Endothelial cell (in vitro differentiated cells): Measurements from ENCODE around the gene ZNF786. TPM values are rescaled to one million over a fixed set of nuclear protein-coding genes. Genes with fewer than 3 reads are reported as not detected.

Experiments used
- DNase-seq: peaks from one replicate; pipeline ENCODE4 v3.0.0; 2021; ENCODE audit warnings: low spot score
- H3K27ac Mint-ChIP-seq: one replicate; pipeline ENCODE4 v1.8.0; 2021; ENCODE audit warnings: mixed read lengths, inconsistent platforms; ENCODE audit not compliant: unreplicated experiment
- H3K27me3 Mint-ChIP-seq: one replicate; pipeline ENCODE4 v1.8.0; 2021; ENCODE audit warnings: mild to moderate bottlenecking, moderate library complexity, mixed read lengths, inconsistent platforms; ENCODE audit not compliant: unreplicated experiment
- H3K36me3 Mint-ChIP-seq: one replicate; pipeline ENCODE4 v1.8.0; 2021; ENCODE audit warnings: mild to moderate bottlenecking, low read depth, mixed read lengths, inconsistent platforms; ENCODE audit not compliant: unreplicated experiment
- H3K4me1 Mint-ChIP-seq: one replicate; pipeline ENCODE4 v1.8.0; 2021; ENCODE audit warnings: mild to moderate bottlenecking, mixed read lengths, inconsistent platforms; ENCODE audit not compliant: unreplicated experiment
- H3K4me3 Mint-ChIP-seq: one replicate; pipeline ENCODE4 v1.8.0; 2021; ENCODE audit warnings: mild to moderate bottlenecking, mixed read lengths, inconsistent platforms; ENCODE audit not compliant: unreplicated experiment
- H3K9me3 Mint-ChIP-seq: one replicate; pipeline ENCODE4 v1.8.0; 2021; ENCODE audit warnings: mixed read lengths, inconsistent platforms; ENCODE audit not compliant: unreplicated experiment
- total RNA-seq: library from RNA; stranded (reverse); fragmentation: NEBNext Ultra II Directional; extraction: Animal tissue kit (Norgen Biotek cat#: 25700); gene quantifications from one replicate; pipeline ENCODE4 v1.2.1, GENCODE V29; 2021; ENCODE audit not compliant: unreplicated experiment
- TF ChIP-seq, protein P1 (sequence below): fragments of 200-600 bp; sonication (generic); IDR thresholded peaks from one replicate; pipeline ENCODE4 v1.5.0; 2021; ENCODE audit warnings: antibody characterized with exemption; ENCODE audit not compliant: unreplicated experiment

Gene ZNF786
- total RNA-seq, 1 donor from 2014 or later: 19.0 TPM

DNA sequence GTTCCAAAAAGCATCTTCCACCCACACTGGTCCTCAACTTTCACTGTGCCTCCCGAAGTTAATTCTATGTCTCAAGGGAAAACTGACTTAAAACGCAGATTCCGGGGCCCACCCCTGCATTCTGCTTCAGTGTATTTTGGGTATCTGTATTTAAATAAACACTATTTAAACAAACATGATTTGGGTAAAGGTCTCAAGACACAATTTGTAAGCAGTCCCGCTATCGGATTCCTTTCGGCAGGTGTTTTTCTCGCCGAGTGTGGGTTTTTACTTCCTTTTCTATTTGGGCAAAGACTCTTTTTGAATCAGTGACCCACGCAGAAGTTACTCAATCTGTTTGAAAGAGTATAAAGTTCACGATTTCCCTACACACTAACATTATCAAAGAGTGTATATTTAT, 63.5 kb downstream of the ZNF786 start:
- Mint-ChIP-seq H3K27ac (peak overlapping the region; percentile 42), H3K36me3 (peaks cover 8% of the 10 kb centered on the region), H3K27me3 (peaks cover 12% of the 10 kb centered on the region), H3K4me1 (peaks cover 49% of the 10 kb centered on the region), H3K4me3 (peak overlapping the region; percentile 97), H3K9me3 (no peaks in the 10 kb centered on the region)
- DNase-seq: no peak
- TF ChIP-seq, protein P1, sequence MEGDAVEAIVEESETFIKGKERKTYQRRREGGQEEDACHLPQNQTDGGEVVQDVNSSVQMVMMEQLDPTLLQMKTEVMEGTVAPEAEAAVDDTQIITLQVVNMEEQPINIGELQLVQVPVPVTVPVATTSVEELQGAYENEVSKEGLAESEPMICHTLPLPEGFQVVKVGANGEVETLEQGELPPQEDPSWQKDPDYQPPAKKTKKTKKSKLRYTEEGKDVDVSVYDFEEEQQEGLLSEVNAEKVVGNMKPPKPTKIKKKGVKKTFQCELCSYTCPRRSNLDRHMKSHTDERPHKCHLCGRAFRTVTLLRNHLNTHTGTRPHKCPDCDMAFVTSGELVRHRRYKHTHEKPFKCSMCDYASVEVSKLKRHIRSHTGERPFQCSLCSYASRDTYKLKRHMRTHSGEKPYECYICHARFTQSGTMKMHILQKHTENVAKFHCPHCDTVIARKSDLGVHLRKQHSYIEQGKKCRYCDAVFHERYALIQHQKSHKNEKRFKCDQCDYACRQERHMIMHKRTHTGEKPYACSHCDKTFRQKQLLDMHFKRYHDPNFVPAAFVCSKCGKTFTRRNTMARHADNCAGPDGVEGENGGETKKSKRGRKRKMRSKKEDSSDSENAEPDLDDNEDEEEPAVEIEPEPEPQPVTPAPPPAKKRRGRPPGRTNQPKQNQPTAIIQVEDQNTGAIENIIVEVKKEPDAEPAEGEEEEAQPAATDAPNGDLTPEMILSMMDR: no peak

DNA sequence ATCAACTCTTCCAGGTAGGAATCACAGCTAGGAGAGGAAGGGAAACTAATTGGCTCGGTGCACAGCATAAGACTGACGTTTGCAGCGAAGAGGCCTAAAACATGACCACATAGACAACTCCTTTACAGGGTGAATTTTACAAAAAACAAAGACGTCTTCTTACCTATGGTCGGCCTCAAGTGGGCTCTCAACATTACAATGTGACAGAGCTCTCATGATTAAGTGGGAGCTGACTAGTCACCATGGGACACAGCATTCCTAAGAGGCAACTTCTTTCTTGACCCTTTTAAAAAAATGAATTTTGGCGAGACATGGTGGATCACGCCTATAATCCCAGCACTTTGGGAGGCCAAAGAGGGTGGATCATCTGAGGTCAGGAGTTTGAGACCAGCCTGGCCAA, 66.9 kb downstream of the ZNF786 start:
- Mint-ChIP-seq H3K9me3 (no peaks in the 10 kb centered on the region), H3K27me3 (peaks cover 7% of the 10 kb centered on the region), H3K27ac (peak overlapping the region; percentile 70), H3K36me3 (peaks cover 16% of the 10 kb centered on the region), H3K4me3 (peak overlapping the region; percentile 58), H3K4me1 (peaks cover 48% of the 10 kb centered on the region)
- no peak for DNase-seq
- TF ChIP-seq, protein P1: no peak

DNA sequence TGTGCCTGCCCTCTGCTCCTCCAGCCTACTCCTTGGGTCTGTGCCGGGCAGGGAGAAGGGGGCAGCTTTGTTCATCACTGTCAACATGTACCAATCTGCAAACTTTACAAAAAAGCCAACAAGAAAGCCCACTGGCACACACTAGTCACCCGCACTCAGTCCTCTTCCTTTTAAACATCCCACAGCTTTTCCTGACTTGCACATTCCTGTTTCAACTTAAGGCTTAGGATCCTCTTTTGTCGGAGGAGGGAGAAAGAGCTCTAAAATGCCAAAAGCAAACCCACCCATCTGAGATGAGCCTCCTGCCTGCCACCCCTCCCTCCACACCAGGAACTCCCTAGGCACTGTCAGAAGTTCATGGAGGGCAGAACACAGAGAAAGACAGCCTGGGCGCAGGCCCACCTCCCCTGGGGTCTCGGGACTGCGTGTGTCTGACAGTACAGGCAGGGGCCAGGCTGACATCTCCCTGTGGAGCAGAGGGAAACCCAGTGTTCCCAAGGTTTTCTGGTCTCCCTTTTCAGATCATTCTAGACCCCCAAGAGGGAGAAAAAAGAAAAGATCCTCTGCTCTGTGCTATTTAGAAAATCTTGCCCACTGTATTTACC, 67.7 kb downstream of the ZNF786 start:
- peak overlapping the region; percentile 58 for H3K4me3 Mint-ChIP-seq
- no peaks in the 10 kb centered on the region for H3K9me3 Mint-ChIP-seq
- TF ChIP-seq, protein P1: no peak
- H3K27ac Mint-ChIP-seq: peak overlapping the region; percentile 70
- H3K4me1 Mint-ChIP-seq: peaks cover 47% of the 10 kb centered on the region
- peaks cover 16% of the 10 kb centered on the region for H3K36me3 Mint-ChIP-seq
- no peak for DNase-seq
- peaks cover 7% of the 10 kb centered on the region for H3K27me3 Mint-ChIP-seq

DNA sequence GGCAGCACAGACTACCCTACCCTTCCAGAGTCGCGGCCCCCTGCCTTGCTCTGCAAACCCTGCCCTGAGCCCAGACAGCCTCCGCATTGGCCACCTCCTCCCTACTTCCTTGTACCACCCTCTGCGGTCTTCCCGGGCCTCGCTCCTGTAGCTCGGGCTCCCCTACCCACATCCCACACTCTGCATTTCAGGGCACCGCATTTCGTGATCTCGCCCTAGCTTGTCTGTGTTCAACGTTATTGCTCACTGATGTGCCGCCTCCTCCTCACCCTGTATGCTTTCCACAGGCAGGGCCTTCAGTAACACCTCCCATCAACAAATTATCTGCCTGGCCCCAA, 68.8 kb downstream of the ZNF786 start:
- Mint-ChIP-seq H3K27ac (peak overlapping the region; percentile 19), H3K27me3 (peaks cover 4% of the 10 kb centered on the region), H3K36me3 (peaks cover 16% of the 10 kb centered on the region), H3K4me3 (no peak overlapping the region), H3K9me3 (no peaks in the 10 kb centered on the region), H3K4me1 (peaks cover 35% of the 10 kb centered on the region)
- TF ChIP-seq, protein P1: no peak
- no peak for DNase-seq

DNA sequence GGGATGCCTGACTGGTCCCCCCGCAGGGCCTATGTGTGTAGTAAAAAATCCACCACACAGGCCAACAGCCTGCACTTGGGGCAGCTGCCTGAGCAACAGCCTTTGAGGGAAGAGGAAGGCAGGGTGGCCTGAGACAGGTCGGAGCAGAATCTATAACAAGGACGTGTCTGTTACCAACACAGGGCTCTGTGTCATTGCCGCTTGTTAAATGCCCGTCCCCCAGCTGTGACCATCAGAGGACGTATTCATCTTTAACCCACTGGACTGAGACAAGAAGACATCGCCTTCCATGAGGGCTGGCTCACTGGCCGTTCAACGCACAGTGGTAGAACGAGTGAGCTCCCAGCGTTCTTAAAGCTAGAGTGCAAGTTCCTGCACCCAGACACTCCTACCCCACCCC, 70.0 kb downstream of the ZNF786 start:
- DNase-seq: no peak
- Mint-ChIP-seq H3K4me3 (no peak overlapping the region), H3K27ac (peak overlapping the region; percentile 28), H3K36me3 (peaks cover 14% of the 10 kb centered on the region), H3K9me3 (no peaks in the 10 kb centered on the region), H3K4me1 (peaks cover 28% of the 10 kb centered on the region), H3K27me3 (no peaks in the 10 kb centered on the region)
- TF ChIP-seq, protein P1: no peak

Other genes starting within 250 kb of the ZNF786 start
- 37.5 TPM for gene EZH2, start 206.4 kb downstream of the ZNF786 start, total RNA-seq
- 266 TPM for gene PDIA4, start 62.2 kb downstream of the ZNF786 start, total RNA-seq
- gene ZNF425, start 35.6 kb upstream of the ZNF786 start, total RNA-seq: 6.2 TPM
- gene ZNF398, start 56.7 kb upstream of the ZNF786 start, total RNA-seq: 14.9 TPM
- 40.0 TPM for gene ZNF282, start 104.8 kb upstream of the ZNF786 start, total RNA-seq
- 12.8 TPM for gene ZNF212, start 148.9 kb upstream of the ZNF786 start, total RNA-seq
- gene ZNF783, start 171.5 kb upstream of the ZNF786 start, total RNA-seq: 15.3 TPM